ENCODE results near the gene SPATA21.

DNA sequence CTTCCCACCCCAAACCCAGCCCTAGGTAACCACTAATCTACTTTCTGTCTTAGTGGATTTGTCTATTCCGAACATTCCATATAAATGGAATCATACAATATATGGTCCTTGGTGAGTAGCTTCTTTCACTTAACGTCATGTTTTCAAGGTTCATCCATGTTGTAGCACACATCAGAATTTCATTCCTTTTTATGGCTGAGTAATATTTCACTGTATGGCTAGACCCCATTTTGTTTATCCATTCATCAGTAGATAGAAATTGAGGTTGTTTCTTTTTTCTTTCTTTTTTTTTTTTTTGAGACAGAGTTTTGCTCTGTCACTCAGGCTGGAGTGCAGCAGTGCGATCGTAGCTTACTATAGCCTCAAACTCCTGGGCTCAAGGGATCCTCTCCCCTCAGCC, 3.2 kb downstream of the SPATA21 start:
- no peak for TF ChIP-seq CTCF (IDR thresholded peaks at IDR 0.05; ENCODE audit: borderline replicate concordance, extremely low read depth, low read length, poor library complexity, severe bottlenecking)
- no peak for TF ChIP-seq EZH2 (IDR thresholded peaks at IDR 0.05; ENCODE audit: borderline replicate concordance, low read depth, low read length, severe bottlenecking)

Data from DND-41 (cell line).